IMR-90 (cell line): ENCODE data around the gene MAGI2. TPM values are rescaled to one million over a fixed set of nuclear protein-coding genes. Genes with fewer than 3 reads are reported as not detected.

Experiments
- ATAC-seq: fragments of 200-7000 bp; cut with Tn5 transposase; 2 replicates; pipeline ENCODE4 v1.9.1; 2020; ENCODE audit warnings: low read depth, mild to moderate bottlenecking, moderate library complexity
- BruUV-seq: library from RNA; stranded (reverse); fragments of 400-500 nt; replicated peaks from 2 replicates; lab custom pipeline; 2021; lab: Mats Ljungman, UMichigan
- CTCF ChIA-PET: fragments of 300-600 bp; formaldehyde crosslinking; extraction: SDS; loops from one replicate; lab custom pipeline; 2021; ENCODE audit warnings: antibody characterized with exemption; lab: Yijun Ruan, JAX
- POLR2A ChIA-PET: fragments of 300-600 bp; sonication (Branson Sonifier 250); formaldehyde crosslinking; loops from one replicate; lab custom pipeline; 2022; ENCODE audit warnings: antibody characterized with exemption; ENCODE audit not compliant: unreplicated experiment; lab: Charles Lee
- DNase-seq: peaks from one replicate; pipeline ENCODE4 v3.0.0; 2013
- H2AFZ ChIP-seq: replicated peaks from 2 replicates; pipeline ENCODE3; 2013; ENCODE audit warnings: low read length, mild to moderate bottlenecking; ENCODE audit not compliant: poor library complexity
- H2AK5ac ChIP-seq: 2 replicates; pipeline ENCODE4 v1.6.1; 2013; ENCODE audit warnings: low read depth, low read length, inconsistent platforms
- H2AK9ac ChIP-seq: replicated peaks from 2 replicates; pipeline ENCODE3; 2013; ENCODE audit warnings: mild to moderate bottlenecking, low read depth, low read length, moderate library complexity; ENCODE audit not compliant: poor library complexity
- H2BK120ac ChIP-seq: 2 replicates; pipeline ENCODE4 v1.6.1; 2013; ENCODE audit warnings: low read depth, low read length, inconsistent platforms
- H2BK15ac ChIP-seq: 3 replicates; pipeline ENCODE4 v1.6.1; 2013; ENCODE audit warnings: low read depth, low read length, inconsistent platforms
- H2BK20ac ChIP-seq: 2 replicates; pipeline ENCODE4 v1.6.1; 2013; ENCODE audit warnings: low read depth, mild to moderate bottlenecking, inconsistent platforms, low read length, moderate library complexity
- H2BK5ac ChIP-seq: 2 replicates; pipeline ENCODE4 v1.6.1; 2013; ENCODE audit warnings: mild to moderate bottlenecking, low read depth, low read length, inconsistent platforms; ENCODE audit not compliant: poor library complexity, severe bottlenecking
- H3K14ac ChIP-seq: replicated peaks from 2 replicates; pipeline ENCODE4 v1.6.1; 2013; ENCODE audit warnings: low read depth, low read length, inconsistent platforms
- H3K18ac ChIP-seq: 2 replicates; pipeline ENCODE4 v1.6.1; 2013; ENCODE audit warnings: low read depth, low read length, control low read depth
- H3K23ac ChIP-seq: 2 replicates; pipeline ENCODE4 v1.6.1; 2013; ENCODE audit warnings: low read depth, low read length, inconsistent platforms
- H3K27ac ChIP-seq: 2 replicates; pipeline ENCODE4 v1.5.1; 2013; ENCODE audit warnings: mild to moderate bottlenecking, control low read depth, low read length; ENCODE audit not compliant: insufficient read depth
- H3K27me3 ChIP-seq: 2 replicates; pipeline ENCODE4 v1.6.1; 2013; ENCODE audit warnings: low read length; ENCODE audit not compliant: control insufficient read depth, insufficient read depth
- H3K36me3 ChIP-seq: 2 replicates; pipeline ENCODE4 v1.6.1; 2013; ENCODE audit warnings: low read length, mixed read lengths; ENCODE audit not compliant: control insufficient read depth, insufficient read depth
- H3K4ac ChIP-seq: 2 replicates; pipeline ENCODE4 v1.6.1; 2013; ENCODE audit warnings: low read depth, low read length, inconsistent platforms
- H3K4me1 ChIP-seq: 2 replicates; pipeline ENCODE4 v1.6.1; 2013; ENCODE audit warnings: low read length, mixed read lengths; ENCODE audit not compliant: control insufficient read depth, insufficient read depth
- H3K4me2 ChIP-seq: 2 replicates; pipeline ENCODE4 v1.6.1; 2013; ENCODE audit warnings: low read depth, mild to moderate bottlenecking, control low read depth, low read length, moderate library complexity
- H3K4me3 ChIP-seq: 2 replicates; pipeline ENCODE4 v1.5.1; 2013; ENCODE audit warnings: low read depth, mild to moderate bottlenecking, control low read depth, low read length, moderate library complexity; ENCODE audit not compliant: insufficient read depth
- H3K56ac ChIP-seq: 2 replicates; pipeline ENCODE4 v1.6.1; 2013; ENCODE audit warnings: low read length, inconsistent platforms; ENCODE audit not compliant: insufficient read depth; ENCODE audit errors: extremely low read depth
- H3K79me1 ChIP-seq, 2 experiments: 2 replicates each; pipeline ENCODE4 v1.6.1; 2013; ENCODE audit warnings: low read length in 2 of 2, inconsistent platforms in 1 of 2, low read depth in 1 of 2
- H3K9ac ChIP-seq: 2 replicates; pipeline ENCODE4 v1.6.1; 2013; ENCODE audit warnings: low read depth, low read length, control low read depth
- H3K9me1 ChIP-seq: 2 replicates; pipeline ENCODE4 v1.6.1; 2013; ENCODE audit warnings: low read length, inconsistent platforms; ENCODE audit not compliant: insufficient read depth
- H3K9me3 ChIP-seq: 2 replicates; pipeline ENCODE4 v1.6.1; 2013; ENCODE audit warnings: low read length; ENCODE audit not compliant: control insufficient read depth, insufficient read depth
- H4K20me1 ChIP-seq: 2 replicates; pipeline ENCODE4 v1.6.1; 2013; ENCODE audit warnings: low read length, inconsistent platforms; ENCODE audit not compliant: insufficient read depth
- H4K5ac ChIP-seq: 2 replicates; pipeline ENCODE4 v1.6.1; 2013; ENCODE audit warnings: mild to moderate bottlenecking, low read depth, low read length, control low read depth
- H4K8ac ChIP-seq, 2 experiments: 2 replicates each; pipeline ENCODE4 v1.6.1; 2013; ENCODE audit warnings: low read depth in 2 of 2, low read length in 2 of 2, control low read depth in 1 of 2, inconsistent platforms in 1 of 2
- H4K91ac ChIP-seq: 2 replicates; pipeline ENCODE4 v1.6.1; 2013; ENCODE audit warnings: low read depth, low read length, inconsistent platforms; ENCODE audit not compliant: insufficient read depth
- CHD1 ChIP-seq: IDR thresholded peaks from 2 replicates; pipeline ENCODE4 v1.6.1; 2012; ENCODE audit warnings: low read depth, low read length, improper control_type of control experiment
- FOS ChIP-seq: fragments of 150-350 bp; IDR thresholded peaks from 2 replicates; pipeline ENCODE4 v1.6.1; 2016; ENCODE audit warnings: low read depth, low read length
- MAZ ChIP-seq: IDR thresholded peaks from 2 replicates; pipeline ENCODE4 v1.6.1; 2012; ENCODE audit warnings: low read depth, mild to moderate bottlenecking, low read length, improper control_type of control experiment, moderate library complexity, borderline replicate concordance
- RAD21 ChIP-seq: IDR thresholded peaks from 2 replicates; pipeline ENCODE4 v1.6.1; 2012; ENCODE audit warnings: low read length, improper control_type of control experiment
- RCOR1 ChIP-seq: IDR thresholded peaks from 2 replicates; pipeline ENCODE4 v1.6.1; 2012; ENCODE audit warnings: mild to moderate bottlenecking, low read length, improper control_type of control experiment; ENCODE audit not compliant: insufficient replicate concordance
- RFX5 ChIP-seq: IDR thresholded peaks from 2 replicates; pipeline ENCODE4 v1.8.0; 2012; ENCODE audit warnings: low read depth, mild to moderate bottlenecking, low read length, moderate library complexity
- SMC3 ChIP-seq: fragments of 150-350 bp; IDR thresholded peaks from 2 replicates; pipeline ENCODE4 v1.6.1; 2016; ENCODE audit warnings: low read depth, mild to moderate bottlenecking, antibody characterized with exemption, low read length, moderate library complexity
- WGBS, 2 experiments: methylation state at CpG; one replicate each; pipeline versions ENCODE4 v1.1.5 to v1.1.7; 2013; ENCODE audit warnings: missing lambda C conversion rate in 2 of 2; ENCODE audit not compliant: insufficient read length in 1 of 2; ENCODE audit errors: extremely low coverage in 2 of 2; 5-methylcytosine and 5-hydroxymethylcytosine counted together
- dilution Hi-C: fragments of 300-500 bp; cut with HindIII; formaldehyde crosslinking; loops from one replicate; pipeline ENCODE4 v1.14.3; 2018; ENCODE audit warnings: low sequenced_read_pairs; ENCODE audit not compliant: unreplicated experiment
- in situ Hi-C: fragments of 300-500 bp; cut with MboI; formaldehyde crosslinking; loops from 3 replicates; pipeline ENCODE4 v1.14.3; 2019; ENCODE audit warnings: low sequenced_read_pairs, inconsistent platforms, mixed read lengths
- intact Hi-C: fragments of 100-400 bp; cut with micrococcal nuclease; formaldehyde crosslinking; loops from 2 replicates; pipeline ENCODE4 v1.10.0; 2022
- polyA plus RNA-seq, 3 experiments: library from polyadenylated mRNA; depleted of rRNA; stranded (reverse); fragments of >200 nt; gene quantifications; 2 replicates each; pipeline ENCODE4 v1.2.3, GENCODE V29; 2012; ENCODE audit warnings: low replicate concordance in 1 of 3
- total RNA-seq: library from RNA; depleted of rRNA; stranded (reverse); fragments of >200 nt; gene quantifications from 2 replicates; pipeline ENCODE4 v1.2.3, GENCODE V29; 2012

MAGI2 gene
- total and polyA plus RNA-seq, 2 of the 4 experiments (the other 2 are of a cell fraction) = 2.5 to 17.9 TPM

DNA sequence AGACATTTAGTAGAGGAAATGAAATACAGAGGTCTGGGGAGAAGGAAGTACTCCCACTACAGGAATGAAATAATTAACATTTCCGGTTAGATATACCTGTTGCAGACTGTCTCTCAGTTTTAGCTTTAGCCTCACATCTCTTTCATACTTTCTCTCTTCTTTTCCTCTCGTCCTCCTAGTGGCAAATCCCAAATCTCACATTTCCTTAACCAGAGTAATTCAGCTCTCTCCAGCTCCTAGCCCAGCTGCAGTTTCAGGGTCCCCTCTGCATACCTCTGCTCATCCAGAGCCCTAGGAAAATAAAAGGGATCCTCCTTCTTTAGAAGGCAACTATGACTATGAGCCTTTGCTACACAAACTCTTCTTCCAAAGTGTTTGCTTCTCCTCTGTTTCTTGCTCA, 1011.7 kb downstream of the MAGI2 start:
- Histone ChIP-seq H3K14ac (no peak overlapping the region), H4K91ac (no peak overlapping the region), H3K23ac (no peak overlapping the region), H3K36me3 (no peaks in the 10 kb centered on the region), H3K79me1 (no peaks in the 10 kb centered on the region), H3K56ac (no peak overlapping the region), H3K18ac (no peak overlapping the region), H2BK15ac (no peak overlapping the region), H2AK9ac (no peak overlapping the region), H3K4ac (no peak overlapping the region), H3K27me3 (no peaks in the 10 kb centered on the region), H2BK120ac (no peak overlapping the region), H2BK20ac (no peak overlapping the region), H3K9ac (no peak overlapping the region), H2AK5ac (no peak overlapping the region), H3K4me1 (peaks cover 6% of the 10 kb centered on the region), H3K4me3 (no peak overlapping the region), H2AFZ (no peak overlapping the region), H4K20me1 (no peaks in the 10 kb centered on the region), H3K27ac (no peak overlapping the region), H3K9me3 (no peaks in the 10 kb centered on the region), H2BK5ac (no peak overlapping the region), H3K9me1 (peaks cover 4% of the 10 kb centered on the region), H4K8ac (no peak overlapping the region), H4K5ac (no peak overlapping the region), H3K4me2 (no peak overlapping the region)
- CTCF ChIA-PET = no interaction called here
- dilution Hi-C loops = no loop called here
- POLR2A ChIA-PET = no interaction called here
- ATAC-seq (no peak), DNase-seq (no peak)
- BruUV-seq = no TSS peak
- intact Hi-C loops = no loop called here
- in situ Hi-C loops = no loop called here
- TF ChIP-seq RAD21 = no peak
- no peak for TF ChIP-seq FOS
- no peak for TF ChIP-seq CHD1
- no peak for TF ChIP-seq RFX5
- no peak for TF ChIP-seq SMC3
- no peak for TF ChIP-seq RCOR1
- TF ChIP-seq MAZ = no peak
- 50% methylated on average over 1 of the region's 2 CpGs; no CpG with 5 or more reads in 1 of the 2 experiments for WGBS, 2 experiments
